Raji (cell line): ENCODE measurements around the gene KSR1.

ENCODE experiments used
- POLR2A ChIP-seq: IDR thresholded peaks from 2 replicates; pipeline ENCODE4 v1.6.1; 2011; ENCODE audit warnings: low read depth, low read length, control low read depth; ENCODE audit not compliant: insufficient read depth

The KSR1 gene

DNA sequence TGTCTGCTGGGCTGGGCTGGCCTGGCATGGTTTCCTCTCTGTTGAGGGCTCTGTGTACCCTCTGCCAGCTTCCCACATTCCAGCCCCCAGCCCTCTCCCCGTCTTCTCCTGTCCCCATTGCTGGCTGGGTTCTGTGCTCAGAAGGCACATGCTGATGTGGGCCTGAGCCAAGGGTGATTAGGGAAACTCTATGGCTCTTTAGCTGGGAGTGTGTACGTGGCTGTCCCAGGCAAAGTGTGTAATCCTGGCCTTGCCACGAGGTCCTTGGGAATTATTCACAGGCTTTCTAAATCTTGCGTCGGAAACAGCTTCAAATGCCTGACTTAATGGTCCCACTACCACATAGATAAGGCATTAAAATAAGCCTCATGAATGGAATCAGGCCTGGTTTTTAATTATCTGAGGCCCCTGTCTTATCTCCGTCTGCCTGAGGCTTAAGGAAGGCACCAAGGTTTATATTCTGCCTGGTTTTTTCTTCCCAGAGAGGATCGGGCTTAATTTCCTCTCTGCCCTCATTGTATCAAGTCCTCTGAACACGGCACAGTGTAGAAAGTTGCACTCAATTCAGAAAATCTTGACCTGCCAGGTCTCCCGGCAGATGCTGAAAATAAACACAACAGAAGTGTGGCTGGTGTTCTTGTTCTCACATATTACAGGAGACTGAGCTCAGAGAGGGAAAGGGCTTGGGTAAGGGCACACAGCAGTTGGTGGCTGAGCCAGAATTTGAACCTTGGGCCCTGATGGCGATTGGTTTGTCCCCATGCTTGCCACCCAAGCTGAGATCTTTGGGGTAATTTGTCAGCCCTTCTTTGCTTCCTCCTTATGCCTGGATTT lies 121.9 kb downstream of the KSR1 start:
- TF ChIP-seq POLR2A = no peak

DNA sequence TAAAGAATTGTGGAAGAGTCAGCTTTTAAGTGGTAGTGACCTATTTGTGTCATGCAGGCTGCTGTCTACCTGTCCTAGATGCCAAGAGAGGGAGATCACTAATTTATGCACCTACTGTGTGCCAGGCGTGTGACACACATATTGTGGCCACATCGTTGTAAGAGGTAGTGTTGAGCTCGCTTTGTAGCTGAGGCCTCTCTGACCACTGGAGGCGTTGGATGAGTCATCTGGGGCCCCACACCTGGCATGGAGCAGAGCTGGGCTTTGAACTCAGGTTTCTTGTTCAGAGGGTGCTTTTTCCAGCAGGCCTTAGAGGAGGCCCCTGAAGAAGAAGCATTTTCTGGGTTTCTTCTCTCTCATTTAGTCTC lies 122.5 kb downstream of the KSR1 start:
- TF ChIP-seq POLR2A = no peak

DNA sequence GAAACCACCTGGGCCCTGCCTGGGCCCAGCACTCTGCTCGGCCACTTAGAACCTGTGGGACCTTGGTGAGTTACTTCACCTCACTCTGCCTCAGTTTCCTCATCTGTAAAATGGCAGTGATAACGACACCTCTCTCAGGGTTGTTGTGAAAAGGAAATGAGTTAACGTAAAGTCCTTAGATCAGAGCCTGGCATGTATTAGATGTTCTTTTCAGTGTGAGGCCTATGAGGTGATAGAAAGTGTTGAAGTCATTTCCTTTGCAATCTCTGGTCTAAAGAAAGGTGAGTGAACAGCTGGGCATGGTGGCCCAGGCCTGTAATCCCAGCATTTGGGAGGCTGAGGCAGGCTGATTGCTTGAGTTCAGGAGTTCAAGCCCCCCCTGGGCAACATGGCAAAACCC lies 123.1 kb downstream of the KSR1 start:
- no peak for TF ChIP-seq POLR2A

DNA sequence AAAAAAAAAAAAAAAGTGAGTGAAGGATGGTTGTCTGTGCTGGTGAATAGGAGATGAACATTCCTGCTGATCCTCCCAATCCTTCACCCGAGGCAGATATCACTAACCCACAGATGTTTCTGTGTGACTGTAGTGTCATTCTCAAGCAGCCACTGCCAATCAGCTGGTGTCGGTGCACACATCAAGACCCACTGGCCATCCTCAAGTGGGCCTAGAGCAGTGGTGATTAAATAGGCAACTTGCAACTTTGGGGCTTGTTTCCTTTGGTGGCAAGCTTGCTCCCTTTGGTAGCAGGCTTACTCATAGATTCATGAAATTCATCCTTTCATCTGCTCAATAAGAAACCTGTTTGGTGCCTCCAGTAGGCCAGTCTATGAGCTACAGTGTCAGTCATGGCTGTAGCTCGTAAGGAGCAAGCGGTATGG lies 123.7 kb downstream of the KSR1 start:
- TF ChIP-seq POLR2A = no peak

DNA sequence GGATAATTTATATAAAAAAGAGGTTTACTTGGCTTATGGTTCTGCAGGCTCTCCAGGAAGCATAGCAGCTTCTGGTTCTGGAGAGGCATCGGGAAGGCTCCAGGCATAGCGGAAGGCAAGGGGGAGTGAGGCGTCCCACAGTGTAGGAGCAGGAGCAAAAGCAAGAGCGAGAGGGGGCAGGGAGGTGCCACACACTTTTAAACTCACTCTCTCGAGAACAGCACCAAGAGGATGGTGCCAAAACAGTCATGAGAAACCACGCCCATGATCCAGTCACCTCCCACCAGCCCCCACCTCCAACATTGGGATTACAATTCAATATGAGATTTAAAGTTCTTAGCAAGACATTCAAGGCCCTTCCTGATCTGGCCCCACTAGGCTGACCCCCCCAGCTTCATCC lies 124.8 kb downstream of the KSR1 start:
- TF ChIP-seq POLR2A = no peak

DNA sequence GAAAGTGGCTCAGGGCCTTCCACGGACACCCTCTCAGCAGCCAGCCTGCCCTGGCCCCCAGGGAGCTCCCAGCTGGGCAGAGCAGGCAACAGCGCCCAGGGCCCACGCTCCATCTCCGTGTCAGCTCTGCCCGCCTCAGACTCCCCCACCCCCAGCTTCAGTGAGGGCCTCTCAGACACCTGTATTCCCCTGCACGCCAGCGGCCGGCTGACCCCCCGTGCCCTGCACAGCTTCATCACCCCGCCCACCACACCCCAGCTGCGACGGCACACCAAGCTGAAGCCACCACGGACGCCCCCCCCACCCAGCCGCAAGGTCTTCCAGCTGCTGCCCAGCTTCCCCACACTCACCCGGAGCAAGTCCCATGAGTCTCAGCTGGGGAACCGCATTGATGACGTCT lies 126.4 kb downstream of the KSR1 start:
- TF ChIP-seq POLR2A = no peak

DNA sequence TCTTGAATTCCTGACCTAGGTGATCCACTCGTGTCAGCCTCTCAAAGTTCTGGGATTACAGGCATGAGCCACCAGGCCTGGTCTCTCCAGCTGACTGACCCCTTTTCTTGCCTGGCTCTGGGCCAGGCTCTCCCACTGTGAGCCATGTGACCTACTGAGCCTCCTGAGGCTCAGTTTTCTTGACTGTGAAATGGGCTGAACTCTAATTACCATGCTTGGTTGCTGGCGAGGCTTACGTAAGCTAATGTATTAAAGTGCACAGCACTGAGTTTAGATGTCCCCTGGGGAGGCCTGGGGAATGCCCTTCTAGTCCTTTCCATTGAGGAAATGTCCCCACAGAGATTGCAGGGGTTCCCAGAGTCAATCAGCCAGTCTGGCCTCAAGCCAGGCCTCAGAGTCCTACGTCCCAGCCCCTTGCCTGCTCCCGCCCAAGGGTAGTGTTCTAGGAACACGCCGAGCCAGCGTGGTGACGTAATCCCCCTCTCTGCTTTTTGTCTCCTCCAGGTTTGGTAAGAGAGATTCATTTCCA lies 129.0 kb downstream of the KSR1 start:
- no peak for TF ChIP-seq POLR2A

DNA sequence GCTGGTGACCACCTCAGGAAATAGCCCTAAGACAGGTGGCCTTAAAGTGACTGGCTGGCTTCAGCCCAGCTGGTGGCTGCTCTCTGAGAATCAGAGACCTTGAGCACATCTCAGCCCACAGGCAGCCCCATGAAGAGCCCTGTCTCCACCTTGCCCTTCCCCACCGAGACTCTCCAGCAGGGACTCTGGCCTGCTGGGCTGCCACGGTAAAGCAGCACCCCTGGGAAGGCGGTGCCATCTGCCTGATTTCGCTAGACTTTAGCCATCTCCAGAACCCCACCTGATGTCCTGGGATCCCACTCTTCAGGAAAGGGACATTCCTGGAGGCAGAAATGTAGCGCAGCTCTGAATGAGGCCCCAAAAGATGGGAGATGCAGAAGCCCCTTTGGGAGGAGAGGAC lies 129.5 kb downstream of the KSR1 start:
- no peak for TF ChIP-seq POLR2A

DNA sequence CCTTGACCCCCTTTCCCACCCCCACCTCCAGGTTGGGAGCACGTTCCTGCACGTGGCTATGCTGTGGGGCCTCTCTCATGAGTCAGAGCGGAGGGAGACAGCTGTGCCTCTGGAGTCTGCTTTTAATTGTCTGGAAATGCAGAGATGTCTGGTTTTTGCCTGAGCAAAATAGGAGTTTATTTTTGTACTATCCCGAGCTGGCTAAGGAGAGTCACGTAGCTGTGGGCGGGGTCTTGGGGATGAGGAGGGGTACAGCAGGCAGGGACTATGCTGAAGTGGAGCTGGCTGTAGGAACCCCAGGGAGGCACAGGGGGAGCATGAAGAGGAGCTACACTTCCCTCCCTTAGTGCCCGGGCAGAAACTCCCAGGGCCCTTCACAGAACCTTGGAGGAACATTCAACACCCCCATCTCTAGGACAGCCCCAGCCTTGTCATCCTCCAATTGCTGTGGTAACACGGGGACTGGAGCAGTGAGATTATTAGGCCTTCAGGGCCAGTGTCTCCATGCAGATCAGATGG lies 130.0 kb downstream of the KSR1 start:
- no peak for TF ChIP-seq POLR2A

DNA sequence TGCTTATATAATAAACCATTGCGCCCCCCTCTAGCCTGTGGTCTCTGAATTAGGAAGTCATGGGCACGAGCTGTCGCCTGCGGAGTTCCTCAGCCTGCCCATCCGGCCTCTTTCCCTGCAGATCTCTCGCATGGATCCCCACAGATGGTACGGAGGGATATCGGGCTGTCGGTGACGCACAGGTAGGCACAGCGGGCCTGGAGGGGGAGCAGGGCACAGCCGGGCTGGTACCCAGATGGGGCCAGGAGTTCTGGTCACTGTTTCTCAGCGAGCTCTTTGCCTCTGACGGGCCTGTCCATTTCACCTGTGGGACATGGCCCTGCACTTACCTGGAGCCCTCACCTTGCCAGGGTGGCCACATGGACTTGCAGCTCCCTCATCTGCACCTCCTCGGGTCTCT lies 132.1 kb downstream of the KSR1 start:
- TF ChIP-seq POLR2A = no peak

DNA sequence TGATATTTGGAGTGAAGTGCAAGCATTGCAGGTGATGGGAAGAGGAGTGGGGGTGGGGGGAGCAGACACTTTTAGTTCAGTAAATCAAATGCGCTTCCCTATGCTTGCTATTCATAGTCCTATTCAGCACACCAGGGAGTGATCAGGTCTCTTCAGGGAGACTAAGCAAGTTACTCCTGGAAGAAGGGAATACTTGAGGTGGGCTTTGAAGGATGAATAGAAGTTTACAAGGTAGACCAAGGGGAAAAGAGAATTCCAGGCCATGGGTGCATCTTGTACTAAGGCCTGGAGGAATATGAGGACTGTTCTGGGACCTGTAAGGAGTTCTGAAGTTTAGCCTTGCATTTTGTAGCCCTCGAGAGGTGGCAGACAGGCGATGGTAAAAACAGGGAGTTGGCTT lies 134.6 kb downstream of the KSR1 start:
- TF ChIP-seq POLR2A = no peak

DNA sequence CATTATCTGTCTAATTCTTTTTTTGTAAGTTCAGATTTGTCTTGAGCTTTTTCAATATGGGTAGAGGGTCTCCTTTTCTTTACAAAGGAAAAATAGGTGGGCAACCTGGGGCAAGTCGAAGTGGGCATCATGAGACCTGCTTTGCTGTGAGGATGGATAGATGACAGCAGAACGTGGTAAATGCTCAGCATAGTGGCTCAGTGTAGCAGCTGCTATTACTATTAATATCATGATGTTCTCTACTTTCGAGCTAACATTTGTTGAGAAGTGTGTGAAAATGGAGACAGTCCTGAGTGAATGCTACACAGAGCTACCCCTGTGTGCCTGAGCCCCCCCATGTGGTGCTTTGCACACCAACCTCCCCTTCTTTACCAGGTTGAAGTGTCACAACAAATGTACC lies 135.7 kb downstream of the KSR1 start:
- no peak for TF ChIP-seq POLR2A

DNA sequence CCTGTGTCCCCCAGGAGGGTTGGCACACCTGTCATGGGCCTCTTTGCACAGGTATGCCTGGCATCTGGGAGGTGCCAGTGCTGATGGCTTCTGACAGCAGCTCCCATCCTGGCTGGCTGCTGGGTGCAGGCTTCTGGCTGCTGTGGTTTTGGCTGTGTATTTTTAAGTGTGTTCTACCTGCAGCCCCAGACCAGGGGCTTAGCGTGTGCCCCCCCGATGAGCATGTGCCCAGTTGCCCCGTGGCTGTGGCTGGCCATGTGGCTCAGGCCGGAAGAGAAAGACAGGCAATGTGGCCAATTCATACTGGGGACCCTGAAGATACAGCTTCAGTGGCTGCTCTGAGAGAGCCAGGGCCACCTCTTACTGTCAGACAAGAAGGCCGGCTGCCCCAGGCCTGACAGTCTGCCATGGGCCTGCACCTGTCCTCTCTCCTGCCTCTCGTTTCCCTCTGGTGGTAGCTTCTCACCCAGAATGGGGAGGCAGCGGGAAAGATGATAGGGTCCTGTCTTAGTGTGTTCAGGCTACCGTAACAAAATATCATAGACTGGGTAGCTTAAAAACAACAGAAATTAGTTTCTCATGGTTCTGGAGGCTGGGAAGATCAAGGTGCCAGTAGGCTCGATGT lies 137.1 kb downstream of the KSR1 start:
- no peak for TF ChIP-seq POLR2A

DNA sequence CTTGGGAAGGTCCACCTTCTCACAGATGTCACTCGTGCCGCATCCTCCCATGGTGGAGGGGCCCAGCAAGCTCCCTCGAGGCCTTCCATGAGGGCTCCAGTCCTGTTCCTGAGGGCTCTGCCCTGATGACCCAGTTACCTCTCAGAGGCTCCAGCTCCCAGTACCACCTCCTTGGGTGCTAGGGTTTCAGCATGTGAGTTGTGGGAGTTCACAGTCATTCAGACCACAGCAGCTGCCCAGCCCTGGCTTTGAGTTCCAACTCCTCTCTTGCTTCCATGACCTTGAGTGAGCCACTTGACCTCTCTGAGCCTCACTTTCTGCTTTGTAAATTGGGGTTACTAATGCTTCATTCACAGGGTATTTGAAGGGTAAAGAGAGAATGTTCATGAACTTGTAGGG lies 137.6 kb downstream of the KSR1 start:
- TF ChIP-seq POLR2A = no peak

DNA sequence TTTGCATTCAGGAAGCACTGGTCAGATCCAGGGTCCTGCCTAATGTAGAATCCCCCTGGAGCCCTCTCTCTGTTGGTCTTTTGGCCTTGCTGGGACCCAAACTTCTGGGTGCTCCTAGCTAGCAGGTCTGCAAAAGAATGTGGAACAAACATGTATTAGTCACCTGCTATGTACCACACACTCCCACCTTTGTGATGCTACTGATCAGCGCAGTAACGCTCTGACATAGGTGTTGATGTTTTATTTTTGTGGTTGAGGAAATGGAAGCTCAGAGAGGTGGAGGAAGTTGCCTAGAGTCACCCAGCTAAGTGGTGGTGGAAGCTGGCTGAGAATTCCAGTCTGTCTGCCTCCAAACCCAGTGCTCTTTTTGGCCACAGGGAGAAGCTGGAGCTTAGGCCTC lies 139.0 kb downstream of the KSR1 start:
- TF ChIP-seq POLR2A = no peak

DNA sequence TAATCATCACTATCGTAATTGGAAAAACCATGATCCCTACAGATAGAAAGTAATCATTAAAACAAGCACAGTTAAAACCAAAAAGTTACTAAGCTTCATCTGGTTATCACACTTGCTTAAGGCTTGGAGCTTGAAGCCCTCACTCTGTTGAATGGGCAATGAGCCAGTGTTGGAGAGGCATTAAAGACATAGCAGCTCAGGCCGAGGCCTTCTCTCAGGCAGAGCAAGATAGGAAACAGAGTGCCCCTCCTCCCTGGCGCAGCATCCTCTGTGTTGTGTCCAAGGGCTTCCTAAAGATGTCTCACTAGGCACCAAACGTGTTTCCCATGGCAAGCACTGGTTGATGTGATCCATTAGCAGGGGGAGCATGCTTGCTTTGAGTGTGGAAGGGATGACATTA lies 139.8 kb downstream of the KSR1 start:
- TF ChIP-seq POLR2A = no peak
